Measurements from ENCODE around the gene BCL2.

The BCL2 gene

GRCh38 chr18:63155910-63156773 lies 163.4 kb downstream of the BCL2 start:
- DNase-seq (ENCODE audit: low spot score), result no peak

GRCh38 chr18:63155169-63155852 lies 164.3 kb downstream of the BCL2 start:
- DNase-seq (ENCODE audit: low spot score), result peak; percentile 59

- no peak for DNase-seq (ENCODE audit: low spot score)
Observed at GRCh38 chr18:63154350-63155152, 165.0 kb downstream of the BCL2 start.

GRCh38 chr18:63152791-63153190 lies 166.8 kb downstream of the BCL2 start:
- no peak for DNase-seq (ENCODE audit: low spot score)

GRCh38 chr18:63152096-63152495 lies 167.5 kb downstream of the BCL2 start:
- no peak for DNase-seq (ENCODE audit: low spot score)

GRCh38 chr18:63151539-63151938 lies 168.0 kb downstream of the BCL2 start:
- DNase-seq (ENCODE audit: low spot score), result no peak

- DNase-seq (ENCODE audit: low spot score), result no peak
Observed at GRCh38 chr18:63150942-63151421, 168.6 kb downstream of the BCL2 start.

- DNase-seq (ENCODE audit: low spot score), result no peak
Observed at GRCh38 chr18:63150326-63150725, 169.2 kb downstream of the BCL2 start.

GRCh38 chr18:63149302-63149587 lies 170.3 kb downstream of the BCL2 start:
- DNase-seq (ENCODE audit: low spot score), result no peak

GRCh38 chr18:63148449-63149301 lies 170.9 kb downstream of the BCL2 start:
- DNase-seq (ENCODE audit: low spot score), result no peak

GRCh38 chr18:63147973-63148372 lies 171.6 kb downstream of the BCL2 start:
- DNase-seq (ENCODE audit: low spot score), result no peak

GRCh38 chr18:63146828-63147409 lies 172.7 kb downstream of the BCL2 start:
- DNase-seq (ENCODE audit: low spot score), result no peak

GRCh38 chr18:63145851-63146555 lies 173.6 kb downstream of the BCL2 start:
- no peak for DNase-seq (ENCODE audit: low spot score)

GRCh38 chr18:63145166-63145850 lies 174.3 kb downstream of the BCL2 start:
- no peak for DNase-seq (ENCODE audit: low spot score)

GRCh38 chr18:63144748-63145147 lies 174.8 kb downstream of the BCL2 start:
- DNase-seq (ENCODE audit: low spot score), result no peak

GRCh38 chr18:63143330-63143771 lies 176.2 kb downstream of the BCL2 start:
- DNase-seq (ENCODE audit: low spot score), result no peak

- peak; percentile 38 for DNase-seq (ENCODE audit: low spot score)
Observed at GRCh38 chr18:63142594-63143225, 176.9 kb downstream of the BCL2 start.

GRCh38 chr18:63141778-63142176 lies 177.8 kb downstream of the BCL2 start:
- no peak for DNase-seq (ENCODE audit: low spot score)

- no peak for DNase-seq (ENCODE audit: low spot score)
Observed at GRCh38 chr18:63140997-63141777, 178.4 kb downstream of the BCL2 start.

Measured in pons (tissue), 1 donor.